Stimulated activated CD4-positive, alpha-beta T cell treated with anti-CD3 and anti-CD28 coated beads, Interleukin-4, amount 100 ng/mL, for 48 hours (primary cell): ENCODE results near the gene FAIM2.

Experiments
- DNase-seq, 2 donors: peaks; one replicate each; pipeline ENCODE4 v3.0.0-alpha.2; 2020; ENCODE audit warnings: low read depth in 2 of 2

The FAIM2 gene

DNA sequence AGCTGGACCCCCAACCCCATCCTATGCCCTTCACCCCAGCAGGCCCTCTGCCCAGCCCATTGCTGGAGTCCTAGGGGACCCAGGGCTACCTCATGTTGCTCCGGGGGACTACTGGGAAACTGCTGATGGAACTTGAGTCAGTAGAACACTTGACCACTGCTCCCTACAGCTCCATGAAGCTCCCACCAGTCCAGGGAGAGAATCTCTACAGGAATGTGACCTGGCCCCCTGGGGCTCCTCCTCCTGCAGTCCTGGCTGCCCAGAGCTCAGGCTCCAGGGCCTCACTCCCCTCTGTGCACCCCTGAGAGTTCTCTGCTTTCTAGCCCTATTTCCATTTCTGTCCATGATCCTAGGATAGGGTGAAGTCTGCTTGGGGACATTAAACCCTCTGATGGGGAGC is 36.0 kb upstream of the FAIM2 start:
- no peak for DNase-seq

GRCh38 chr12:49939307-49939706 is 35.6 kb upstream of the FAIM2 start:
- no peak for DNase-seq

DNA sequence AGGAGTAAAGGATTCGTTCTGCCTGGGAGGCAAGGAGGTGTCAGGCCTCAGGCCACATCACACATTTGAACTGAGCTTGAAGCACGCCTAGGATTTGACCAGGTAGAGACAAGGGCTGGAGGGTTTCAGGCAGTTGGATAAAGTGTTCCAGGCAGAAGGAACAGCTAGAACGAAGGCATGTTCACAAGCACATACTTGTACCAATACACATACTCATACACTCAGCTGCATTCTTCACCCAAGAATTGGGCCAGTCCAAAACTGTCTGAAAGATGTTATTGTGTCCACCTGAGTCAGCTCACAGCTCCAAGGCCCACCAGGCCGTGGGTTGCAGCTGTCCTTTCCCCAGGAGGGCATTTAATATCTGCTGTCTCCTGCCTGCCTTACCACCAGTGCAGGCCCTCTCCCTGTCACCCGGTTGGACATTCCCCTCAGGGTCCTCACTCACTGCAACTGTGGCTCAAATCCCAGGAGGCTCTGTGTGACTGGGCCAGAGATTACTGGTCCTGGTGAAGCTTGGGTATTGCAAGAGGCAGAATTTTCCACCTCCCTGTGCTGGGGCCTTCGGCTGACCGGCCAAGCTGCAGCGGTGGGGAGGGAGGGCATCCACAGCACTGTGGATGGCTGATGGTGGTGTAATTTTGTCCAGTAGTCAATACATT is 34.1 kb upstream of the FAIM2 start:
- no peak for DNase-seq

DNA sequence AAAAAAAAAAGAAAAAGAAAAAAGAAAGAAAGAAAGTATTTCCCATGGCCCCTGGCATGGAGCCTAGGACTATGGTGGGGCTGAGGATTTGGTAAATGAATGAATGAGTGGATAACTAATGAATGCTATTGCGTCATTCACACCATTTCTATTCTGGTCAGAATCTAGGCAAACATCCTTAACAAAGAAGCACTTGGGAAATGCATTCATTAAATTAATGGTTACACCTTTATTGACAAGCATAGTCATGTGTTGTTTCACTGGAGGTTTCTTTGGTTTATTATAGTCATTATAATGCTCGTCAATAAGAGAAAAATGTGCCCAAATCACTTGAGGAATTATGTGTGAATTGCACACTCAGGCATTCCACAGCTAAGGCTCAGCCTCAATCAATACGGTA is 33.2 kb upstream of the FAIM2 start:
- DNase-seq = no peak

- DNase-seq = no peak
Measured at GRCh38 chr12:49934505-49934904, 30.8 kb upstream of the FAIM2 start.

GRCh38 chr12:49933796-49934195 is 30.1 kb upstream of the FAIM2 start:
- no peak for DNase-seq

DNA sequence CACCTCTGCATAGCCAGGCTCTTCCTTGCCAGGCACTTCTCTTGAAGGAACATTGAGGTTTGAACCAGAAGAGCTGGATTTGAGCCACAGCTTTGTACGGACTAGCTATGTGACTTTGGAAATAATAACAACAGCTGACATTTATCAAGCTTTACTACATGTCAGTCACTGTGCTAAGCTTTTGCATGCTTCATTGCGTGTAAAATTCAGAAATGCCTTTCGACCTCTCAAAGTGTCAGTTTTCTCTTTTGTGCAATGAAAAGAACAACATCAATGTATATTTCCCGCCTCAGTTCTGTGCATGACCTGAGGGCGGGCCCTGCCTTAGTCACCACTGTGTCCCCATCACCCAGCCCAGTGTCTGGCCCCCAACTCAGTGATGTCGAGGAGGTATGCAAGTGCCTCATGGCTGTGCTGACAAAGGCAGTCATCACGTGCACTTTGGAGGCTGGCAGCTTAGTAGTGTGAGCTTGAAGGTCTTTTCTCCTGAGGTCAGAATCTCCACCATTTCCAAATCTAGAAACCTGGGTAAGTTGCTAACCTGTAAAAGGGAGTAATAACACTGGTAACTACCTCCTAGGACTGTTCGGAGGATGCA is 28.9 kb upstream of the FAIM2 start:
- DNase-seq = no peak

GRCh38 chr12:49932023-49932422 is 28.3 kb upstream of the FAIM2 start:
- DNase-seq = no peak

- no peak for DNase-seq
Measured at GRCh38 chr12:49930515-49931288, 27.0 kb upstream of the FAIM2 start.

DNA sequence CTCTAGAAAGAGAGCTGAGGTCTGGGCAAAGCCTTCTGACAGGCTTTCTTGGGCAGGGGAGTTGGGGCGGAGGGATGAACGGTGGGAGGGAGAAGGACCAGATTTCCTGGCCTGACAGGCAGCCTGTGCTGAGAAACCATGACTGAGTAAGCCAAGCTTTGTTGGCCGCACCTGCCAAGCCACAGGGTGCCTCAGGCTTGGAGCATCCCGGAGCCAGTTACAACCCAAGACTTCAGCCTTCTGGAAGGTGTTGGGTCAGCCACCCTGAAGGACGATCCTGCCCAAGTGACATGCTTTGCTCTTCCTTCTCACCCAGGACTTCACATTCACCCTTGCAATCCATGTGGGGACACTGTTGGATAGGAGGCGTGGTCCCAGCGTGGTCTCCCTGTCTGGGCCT is 25.9 kb upstream of the FAIM2 start:
- no peak for DNase-seq

- no peak for DNase-seq
Measured at GRCh38 chr12:49928471-49928870, 24.8 kb upstream of the FAIM2 start.

GRCh38 chr12:49925433-49926204 is 21.9 kb upstream of the FAIM2 start:
- no peak for DNase-seq

DNA sequence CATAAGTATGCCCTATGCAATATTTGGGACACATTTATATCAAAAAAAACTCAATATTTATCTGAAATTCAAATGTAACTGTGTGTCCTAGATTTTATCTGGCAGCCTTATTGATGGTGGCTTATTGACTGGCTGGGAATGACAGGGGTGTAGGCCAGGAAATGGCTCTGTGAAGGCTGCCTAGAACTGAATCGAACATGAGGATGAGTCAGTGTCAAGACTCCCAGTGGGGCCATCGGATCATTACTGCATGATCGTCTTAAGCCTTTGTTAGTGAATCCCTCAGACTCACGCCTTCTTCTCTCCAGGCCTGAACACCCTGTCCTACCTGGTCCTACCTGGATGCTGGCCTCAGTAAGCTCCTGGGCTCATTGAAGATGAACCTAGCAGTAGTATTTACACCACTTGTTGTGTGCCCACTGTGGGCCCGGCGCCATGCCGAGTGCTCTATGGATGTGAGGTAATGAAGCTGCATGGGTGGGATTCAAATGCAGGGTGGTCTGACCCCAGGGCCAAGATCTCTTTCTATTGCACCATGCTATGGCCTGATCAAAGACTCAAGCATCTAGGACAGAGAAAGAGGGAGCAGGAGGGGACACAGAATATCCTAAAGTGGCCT is 21.0 kb upstream of the FAIM2 start:
- DNase-seq = no peak

DNA sequence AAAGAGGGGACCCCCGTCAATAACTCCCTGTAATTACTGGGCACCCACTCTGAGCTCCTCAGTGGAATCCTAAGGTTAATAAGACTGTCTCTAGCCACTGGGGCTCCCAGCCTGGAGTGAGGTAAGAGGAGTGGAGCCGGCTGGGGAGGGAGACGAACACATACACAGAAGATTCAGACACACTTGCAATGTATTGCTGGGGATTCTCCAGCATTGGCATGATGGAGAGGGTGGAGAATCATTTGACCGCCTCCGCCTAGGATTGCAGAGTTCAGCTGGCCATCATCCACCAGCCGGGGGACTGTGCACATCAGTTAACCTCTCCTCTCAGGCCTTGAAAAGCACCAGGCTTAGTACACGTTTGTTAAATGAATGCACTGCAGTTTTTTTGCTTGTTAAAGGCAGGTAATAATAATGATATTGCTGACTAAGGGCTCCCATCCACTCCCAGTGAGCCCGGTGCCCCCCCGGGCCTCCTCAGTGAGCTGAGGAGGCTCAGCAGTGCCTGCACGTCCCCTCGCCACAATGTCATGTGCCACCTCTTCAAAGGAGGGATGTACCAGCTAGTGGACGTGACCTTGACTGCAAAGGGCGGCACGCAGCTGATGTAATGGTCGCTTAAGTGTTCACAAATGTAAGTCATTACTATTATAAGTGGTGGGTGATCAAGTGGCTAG is 20.3 kb upstream of the FAIM2 start:
- DNase-seq = no peak

GRCh38 chr12:49923035-49923644 is 19.4 kb upstream of the FAIM2 start:
- DNase-seq = no peak

GRCh38 chr12:49922349-49923034 is 18.8 kb upstream of the FAIM2 start:
- DNase-seq = no peak

- DNase-seq = no peak
Measured at GRCh38 chr12:49921936-49922335, 18.2 kb upstream of the FAIM2 start.

DNA sequence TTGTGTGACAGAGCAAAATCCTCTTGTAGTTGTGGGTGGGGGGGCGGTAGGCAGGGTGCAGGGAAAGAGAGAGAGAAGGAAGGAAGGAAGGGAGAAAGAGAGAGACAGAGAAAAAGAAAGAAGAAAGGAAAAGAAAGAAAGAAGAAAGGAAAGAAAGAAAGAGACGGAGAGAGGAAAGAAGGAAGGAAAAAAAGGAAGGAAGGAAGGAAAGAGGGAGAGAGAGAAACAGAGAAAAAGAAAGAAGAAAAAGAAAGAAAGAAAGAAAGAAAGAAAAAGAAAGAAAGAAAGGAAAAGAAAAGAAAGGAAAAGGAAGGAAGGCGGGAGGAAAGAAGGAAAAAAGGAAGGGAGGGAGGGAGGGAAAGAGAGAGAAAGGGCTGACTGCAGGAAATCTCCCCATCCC is 17.6 kb upstream of the FAIM2 start:
- no peak for DNase-seq

DNA sequence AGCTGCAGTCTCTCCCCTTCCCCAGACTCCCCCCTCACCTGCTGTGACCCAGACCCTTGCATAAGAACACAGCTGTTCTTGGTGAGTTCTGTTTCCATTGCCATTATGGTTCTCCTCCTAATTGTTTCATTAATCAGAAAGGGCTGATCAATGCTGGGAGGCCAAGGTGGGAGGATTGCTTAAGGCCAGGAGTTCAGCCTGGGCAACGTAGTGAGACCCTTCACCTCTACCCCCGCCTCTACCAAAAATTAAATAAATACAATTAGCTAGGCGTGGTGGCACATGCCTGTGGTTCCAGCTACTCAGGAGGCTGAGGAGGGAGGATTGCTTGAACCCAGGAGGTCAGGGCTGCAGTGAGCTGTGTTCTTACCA is 17.2 kb upstream of the FAIM2 start:
- no peak for DNase-seq

GRCh38 chr12:49920241-49920914 is 16.7 kb upstream of the FAIM2 start:
- no peak for DNase-seq
